ENCODE results near the gene ASB2. TPM values are rescaled to one million over a fixed set of nuclear protein-coding genes. Genes with fewer than 3 reads are reported as not detected.

The ASB2 gene
- total RNA-seq, 1 donor from 2014 or later: 0.26 TPM

GRCh38 chr14:93911975-93912615, 64.3 kb downstream of the ASB2 start:
- DNase-seq (ENCODE audit: low read depth) (no peak), FAIRE-seq (no peak)
- Histone ChIP-seq H3K4me3 (ENCODE audit: low read depth, low read length) (no peak overlapping the region), H3K27me3 (ENCODE audit: control insufficient read depth, insufficient read depth, low read length) (peaks cover 2% of the 10 kb centered on the region), H3K36me3 (ENCODE audit: control insufficient read depth, insufficient read depth, low read length) (no peaks in the 10 kb centered on the region)
- TF ChIP-seq CTCF (IDR thresholded peaks at IDR 0.05; ENCODE audit: insufficient read depth, low read length, severe bottlenecking): no peak

GRCh38 chr14:93909429-93910128, 66.8 kb downstream of the ASB2 start:
- Histone ChIP-seq H3K36me3 (ENCODE audit: control insufficient read depth, insufficient read depth, low read length) (no peaks in the 10 kb centered on the region), H3K4me3 (ENCODE audit: low read depth, low read length) (no peak overlapping the region), H3K27me3 (ENCODE audit: control insufficient read depth, insufficient read depth, low read length) (no peaks in the 10 kb centered on the region)
- DNase-seq (ENCODE audit: low read depth) (no peak), FAIRE-seq (no peak)
- TF ChIP-seq CTCF (IDR thresholded peaks at IDR 0.05; ENCODE audit: insufficient read depth, low read length, severe bottlenecking): no peak

- FAIRE-seq (no peak), DNase-seq (ENCODE audit: low read depth) (peak; percentile 53)
- no peaks in the 10 kb centered on the region for H3K36me3 ChIP-seq (ENCODE audit: control insufficient read depth, insufficient read depth, low read length)
- TF ChIP-seq CTCF (IDR thresholded peaks at IDR 0.05; ENCODE audit: insufficient read depth, low read length, severe bottlenecking): peak; percentile 93
- no peak overlapping the region for H3K4me3 ChIP-seq (ENCODE audit: low read depth, low read length)
- no peaks in the 10 kb centered on the region for H3K27me3 ChIP-seq (ENCODE audit: control insufficient read depth, insufficient read depth, low read length)
These were observed 69.7 kb downstream of the ASB2 start for GRCh38 chr14:93906341-93907329.

- H3K27me3 ChIP-seq (ENCODE audit: control insufficient read depth, insufficient read depth, low read length): no peaks in the 10 kb centered on the region
- no peak for DNase-seq (ENCODE audit: low read depth)
- H3K4me3 ChIP-seq (ENCODE audit: low read depth, low read length): no peak overlapping the region
- H3K36me3 ChIP-seq (ENCODE audit: control insufficient read depth, insufficient read depth, low read length): no peaks in the 10 kb centered on the region
- FAIRE-seq: no peak
- no peak for TF ChIP-seq CTCF (IDR thresholded peaks at IDR 0.05; ENCODE audit: insufficient read depth, low read length, severe bottlenecking)
These were observed 70.7 kb downstream of the ASB2 start for GRCh38 chr14:93905623-93906022.

GRCh38 chr14:93903342-93904184, 72.8 kb downstream of the ASB2 start:
- Histone ChIP-seq H3K4me3 (ENCODE audit: low read depth, low read length) (no peak overlapping the region), H3K27me3 (ENCODE audit: control insufficient read depth, insufficient read depth, low read length) (no peaks in the 10 kb centered on the region), H3K36me3 (ENCODE audit: control insufficient read depth, insufficient read depth, low read length) (no peaks in the 10 kb centered on the region)
- DNase-seq (ENCODE audit: low read depth): no peak
- no peak for FAIRE-seq
- peak; percentile 49 for TF ChIP-seq CTCF (IDR thresholded peaks at IDR 0.05; ENCODE audit: insufficient read depth, low read length, severe bottlenecking)
